HEK293T (cell line): ENCODE results near the gene ATP8B3.

Source experiments
- CTCF ChIA-PET: fragments of 350-600 bp; formaldehyde crosslinking; extraction: SDS; loops from one replicate; lab custom pipeline; 2021; ENCODE audit warnings: antibody characterized with exemption, inconsistent platforms; lab: Yijun Ruan, JAX
- POLR2A ChIA-PET: fragments of 350-600 bp; formaldehyde crosslinking; extraction: SDS; loops from one replicate; lab custom pipeline; 2020; ENCODE audit warnings: antibody characterized with exemption, inconsistent platforms; lab: Yijun Ruan, JAX
- DNase-seq: peaks from one replicate; pipeline ENCODE4 v3.0.0; 2012; ENCODE audit warnings: mixed read lengths; ENCODE audit errors: extremely low spot score
- ARNT ChIP-seq: fragments of 450-650 bp; IDR thresholded peaks from 2 replicates; pipeline ENCODE4 v1.6.1; 2017; ENCODE audit warnings: mild to moderate bottlenecking
- BHLHE40 ChIP-seq: fragments of 450-650 bp; IDR thresholded peaks from 2 replicates; pipeline ENCODE4 v1.6.1; 2016; ENCODE audit warnings: mild to moderate bottlenecking, moderate library complexity, borderline replicate concordance
- CTBP1 ChIP-seq: fragments of 450-650 bp; IDR thresholded peaks from 2 replicates; pipeline ENCODE4 v1.6.1; 2016; ENCODE audit warnings: borderline replicate concordance
- ELF4 ChIP-seq: fragments of 450-650 bp; IDR thresholded peaks from 2 replicates; pipeline ENCODE4 v1.6.1; 2017; ENCODE audit warnings: antibody characterized with exemption
- FOXA1 ChIP-seq: fragments of 450-650 bp; IDR thresholded peaks from 2 replicates; pipeline ENCODE4 v1.6.1; 2016; ENCODE audit warnings: mild to moderate bottlenecking
- FOXK2 ChIP-seq: fragments of 450-650 bp; IDR thresholded peaks from 2 replicates; pipeline ENCODE4 v1.6.1; 2016; ENCODE audit warnings: mild to moderate bottlenecking
- FOXM1 ChIP-seq: fragments of 450-650 bp; IDR thresholded peaks from 2 replicates; pipeline ENCODE4 v1.6.1; 2017; ENCODE audit warnings: mild to moderate bottlenecking, borderline replicate concordance
- HDGF ChIP-seq: fragments of 450-650 bp; IDR thresholded peaks from 2 replicates; pipeline ENCODE4 v1.6.1; 2017; ENCODE audit warnings: antibody characterized with exemption, borderline replicate concordance
- L3MBTL2 ChIP-seq: fragments of 450-650 bp; conservative IDR thresholded peaks from 2 replicates; pipeline ENCODE4 v1.6.1; 2016; ENCODE audit warnings: mild to moderate bottlenecking
- LEF1 ChIP-seq: fragments of 450-650 bp; IDR thresholded peaks from 2 replicates; pipeline ENCODE4 v1.6.1; 2017; ENCODE audit warnings: mild to moderate bottlenecking, borderline replicate concordance
- NFRKB ChIP-seq: fragments of 450-650 bp; IDR thresholded peaks from 2 replicates; pipeline ENCODE4 v1.6.1; 2016; ENCODE audit warnings: mild to moderate bottlenecking, moderate library complexity
- PKNOX1 ChIP-seq: fragments of 450-650 bp; IDR thresholded peaks from 2 replicates; pipeline ENCODE4 v1.6.1; 2016
- SP1 ChIP-seq: fragments of 450-650 bp; IDR thresholded peaks from 2 replicates; pipeline ENCODE4 v1.6.1; 2017
- SUZ12 ChIP-seq: fragments of 450-650 bp; IDR thresholded peaks from 2 replicates; pipeline ENCODE4 v1.6.1; 2016; ENCODE audit warnings: mild to moderate bottlenecking
- TARDBP ChIP-seq: fragments of 450-650 bp; IDR thresholded peaks from 2 replicates; pipeline ENCODE4 v1.6.1; 2016
- ZNF384 ChIP-seq: fragments of 450-650 bp; IDR thresholded peaks from 2 replicates; pipeline ENCODE4 v1.6.1; 2016

ATP8B3 gene

GRCh38 chr19:1844513-1845124, 32.5 kb upstream of the ATP8B3 start:
- no peak for DNase-seq
- ChIA-PET POLR2A (interaction anchor here (1.9 kb wide), 1 partner anchor 32 kb away, joined by 5 read pairs; no protein-coding TSS in a partner anchor), CTCF (no interaction called here)
- no peak for TF ChIP-seq LEF1
- TF ChIP-seq BHLHE40: no peak
- TF ChIP-seq ELF4: no peak
- TF ChIP-seq TARDBP: no peak
- TF ChIP-seq SUZ12: no peak
- no peak for TF ChIP-seq PKNOX1
- TF ChIP-seq FOXM1: no peak

GRCh38 chr19:1843646-1844394, 31.7 kb upstream of the ATP8B3 start:
- no peak for TF ChIP-seq CTBP1
- TF ChIP-seq L3MBTL2: no peak
- TF ChIP-seq TARDBP: no peak
- TF ChIP-seq BHLHE40: no peak
- TF ChIP-seq HDGF: no peak
- TF ChIP-seq ELF4: no peak
- TF ChIP-seq NFRKB: no peak
- TF ChIP-seq ARNT: no peak
- no peak for TF ChIP-seq FOXK2
- no peak for TF ChIP-seq SUZ12
- TF ChIP-seq SP1: no peak
- POLR2A ChIA-PET: no interaction called here
- CTCF ChIA-PET: interaction anchor here (0.6 to 1.5 kb wide), 2 partner anchors 18 to 67 kb away, joined by 5 read pairs; no protein-coding TSS in a partner anchor
- peak; percentile 31 for DNase-seq

- ChIA-PET POLR2A (no interaction called here), CTCF (interaction anchor here (0.6 to 1.5 kb wide), 2 partner anchors 17 to 67 kb away, joined by 5 read pairs; no protein-coding TSS in a partner anchor)
- TF ChIP-seq PKNOX1: no peak
- no peak for TF ChIP-seq FOXM1
- DNase-seq: no peak
Measured at GRCh38 chr19:1843116-1843515, 31.0 kb upstream of the ATP8B3 start.

- TF ChIP-seq ZNF384 (no peak), SP1 (no peak), FOXM1 (no peak), HDGF (no peak), TARDBP (no peak), ELF4 (no peak), BHLHE40 (no peak), FOXA1 (no peak)
- CTCF ChIA-PET: interaction anchor here (1.0 kb wide), 1 partner anchor 15 kb away, joined by 5 read pairs; no protein-coding TSS in a partner anchor
- DNase-seq: no peak
- POLR2A ChIA-PET: no interaction called here
Measured at GRCh38 chr19:1841209-1841924, 29.3 kb upstream of the ATP8B3 start.

- CTCF ChIA-PET: interaction anchor here (1.1 kb wide), 1 partner anchor 15 kb away, joined by 5 read pairs; no protein-coding TSS in a partner anchor
- TF ChIP-seq L3MBTL2 (no peak), PKNOX1 (no peak), SUZ12 (no peak), FOXK2 (no peak), CTBP1 (no peak), FOXM1 (no peak), FOXA1 (no peak), TARDBP (no peak), HDGF (no peak), ZNF384 (no peak), ARNT (no peak), LEF1 (no peak), SP1 (no peak), NFRKB (no peak), ELF4 (no peak), BHLHE40 (no peak)
- POLR2A ChIA-PET: no interaction called here
- no peak for DNase-seq
Measured at GRCh38 chr19:1840541-1841115, 28.6 kb upstream of the ATP8B3 start.
